ENCODE results near the gene STAC3. TPM values are rescaled to one million over a fixed set of nuclear protein-coding genes. Genes with fewer than 3 reads are reported as not detected.
"Not testable (repeated sequence)": the region's sequence is repeated elsewhere in the genome, so short reads cannot be mapped to it uniquely, and the experiment has no call there.

Gene STAC3
- total and polyA plus RNA-seq, 9 of the 15 experiments (the other 6 are each of a cell fraction or from before 2014, with no cell fraction given), result 0.45 to 6.4 (median 3.3) TPM

DNA sequence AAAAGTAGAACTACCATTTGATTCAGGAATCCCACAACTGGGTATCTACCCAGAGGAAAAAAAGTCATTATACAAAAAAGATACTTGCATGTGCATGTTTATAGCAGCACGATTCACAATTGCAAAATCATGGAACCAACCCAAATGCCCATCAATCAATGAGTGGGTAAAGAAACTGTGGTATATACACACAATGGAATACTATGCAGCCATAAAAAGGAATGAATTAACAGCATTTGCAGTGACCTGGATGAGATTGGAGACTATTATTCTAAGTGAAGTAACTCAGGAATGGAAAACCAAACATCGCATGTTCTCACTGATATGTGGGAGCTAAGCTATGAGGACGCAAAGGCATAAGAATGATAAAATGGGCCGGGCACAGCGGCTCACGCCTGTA is 25.2 kb upstream of the STAC3 start:
- H3K9me3 ChIP-seq (replicated peaks; ENCODE audit: control insufficient read depth, insufficient read depth, low read depth, low read length); FAIRE-seq; H3K27ac ChIP-seq (ENCODE audit: extremely low read depth, low read depth, low read length); ATAC-seq; H2AFZ ChIP-seq (ENCODE audit: low read depth, low read length); in situ Hi-C loops (cut with MboI); H4K20me1 ChIP-seq (replicated peaks; ENCODE audit: control insufficient read depth, insufficient read depth, low read length); DNase-seq (ENCODE audit: extremely low read depth in 1 of 4, low spot score in 3 of 4); H3K9ac ChIP-seq (ENCODE audit: insufficient read depth in 1 of 2, low read depth in 2 of 2, low read length in 2 of 2); H3K4me3 ChIP-seq; H3K27me3 ChIP-seq (ENCODE audit: control insufficient read depth in 2 of 2, insufficient read depth in 2 of 2, low read length in 2 of 2); H3K79me2 ChIP-seq (ENCODE audit: control insufficient read depth, insufficient read depth, low read length); BruUV-seq (replicated peaks); CTCF ChIA-PET (ENCODE audit: low intra/inter-chr PET ratio); H3K9me1 ChIP-seq (ENCODE audit: control insufficient read depth, insufficient read depth, low read length); H3K4me2 ChIP-seq (ENCODE audit: insufficient read depth, low read length); intact Hi-C loops (cut with micrococcal nuclease): not testable (repeated sequence)
- H3K4me1 ChIP-seq (replicated peaks in 1 of 2; ENCODE audit: control insufficient read depth in 2 of 2, insufficient read depth in 2 of 2, low read length in 2 of 2), result peaks cover 5 to 29% of the 10 kb centered on the region in 2 experiments
- 83% methylated on average over 6 of the region's 6 CpGs for WGBS (ENCODE audit: insufficient coverage, low coverage, missing lambda C conversion rate)
- POLR2A ChIA-PET, result interaction anchor here (1.0 kb wide), 1 partner anchor 66 kb away, joined by 3 read pairs; no protein-coding TSS in a partner anchor
- TF ChIP-seq ZNF146 (CRISPR knock-in tag; IDR thresholded peaks at IDR 0.05; ENCODE audit: unreplicated experiment), result peak; percentile 59
- peaks cover 32% of the 10 kb centered on the region; the same call in 2 of the 3 replicates for H3K36me3 ChIP-seq (ENCODE audit: control insufficient read depth, insufficient read depth, low read length)

DNA sequence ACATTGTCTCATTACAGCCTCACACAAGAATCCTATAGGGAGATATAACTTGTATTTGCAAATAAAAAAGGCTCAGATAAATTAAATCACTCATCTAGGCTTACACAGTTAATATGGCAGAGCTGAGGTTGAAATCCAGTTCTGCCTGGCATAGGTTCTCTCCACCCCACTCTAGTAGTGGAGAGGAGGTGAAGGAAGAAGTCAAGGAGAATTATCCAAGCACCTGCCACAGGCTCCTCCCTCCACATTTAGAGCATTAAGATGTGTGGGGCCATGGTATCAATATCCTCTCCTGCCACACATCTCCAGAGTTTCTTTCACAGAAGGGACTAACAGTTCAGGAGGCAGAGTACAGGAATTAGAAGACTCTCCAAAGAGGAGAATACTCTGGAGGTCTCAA is 22.5 kb upstream of the STAC3 start:
- ATAC-seq (no peak), FAIRE-seq (no peak), DNase-seq (ENCODE audit: extremely low read depth in 1 of 4, low spot score in 3 of 4) (no peak)
- ChIA-PET POLR2A (interaction anchor here (0.6 to 1.2 kb wide), 2 partner anchors 9 to 285 kb away, joined by 3 to 4 read pairs; no protein-coding TSS in a partner anchor), CTCF (ENCODE audit: low intra/inter-chr PET ratio) (no interaction called here)
- in situ Hi-C loops (cut with MboI) (no loop called here), intact Hi-C loops (cut with micrococcal nuclease) (no loop called here)
- H3K9me3 ChIP-seq (replicated peaks; ENCODE audit: control insufficient read depth, insufficient read depth, low read depth, low read length), result no peaks in the 10 kb centered on the region
- H3K4me1 ChIP-seq (replicated peaks in 1 of 2; ENCODE audit: control insufficient read depth in 2 of 2, insufficient read depth in 2 of 2, low read length in 2 of 2), result peaks cover 5 to 11% of the 10 kb centered on the region in 2 experiments; a peak in 4 of 5 replicates
- no peaks in the 10 kb centered on the region for H4K20me1 ChIP-seq (replicated peaks; ENCODE audit: control insufficient read depth, insufficient read depth, low read length)
- H2AFZ ChIP-seq (ENCODE audit: low read depth, low read length), result no peak overlapping the region
- H3K9me1 ChIP-seq (ENCODE audit: control insufficient read depth, insufficient read depth, low read length), result no peaks in the 10 kb centered on the region
- no TSS peak for BruUV-seq (replicated peaks)
- peaks cover 35% of the 10 kb centered on the region; the same call in 2 of the 3 replicates for H3K36me3 ChIP-seq (ENCODE audit: control insufficient read depth, insufficient read depth, low read length)
- no peaks in the 10 kb centered on the region for H3K79me2 ChIP-seq (ENCODE audit: control insufficient read depth, insufficient read depth, low read length)
- H3K4me3 ChIP-seq, result no peak overlapping the region
- no peak overlapping the region for H3K4me2 ChIP-seq (ENCODE audit: insufficient read depth, low read length)
- no peak for TF ChIP-seq CCAR2 (IDR thresholded peaks at IDR 0.05; ENCODE audit: low read depth, low read length)
- TF ChIP-seq HNRNPH1 (optimal IDR thresholded peaks at IDR 0.05; ENCODE audit: low read depth, low read length), result no peak
- no peak for TF ChIP-seq CREB1 (IDR thresholded peaks at IDR 0.05)
- TF ChIP-seq CREB1 (CRISPR knock-in tag; IDR thresholded peaks at IDR 0.05), result no peak
- TF ChIP-seq, protein P1, sequence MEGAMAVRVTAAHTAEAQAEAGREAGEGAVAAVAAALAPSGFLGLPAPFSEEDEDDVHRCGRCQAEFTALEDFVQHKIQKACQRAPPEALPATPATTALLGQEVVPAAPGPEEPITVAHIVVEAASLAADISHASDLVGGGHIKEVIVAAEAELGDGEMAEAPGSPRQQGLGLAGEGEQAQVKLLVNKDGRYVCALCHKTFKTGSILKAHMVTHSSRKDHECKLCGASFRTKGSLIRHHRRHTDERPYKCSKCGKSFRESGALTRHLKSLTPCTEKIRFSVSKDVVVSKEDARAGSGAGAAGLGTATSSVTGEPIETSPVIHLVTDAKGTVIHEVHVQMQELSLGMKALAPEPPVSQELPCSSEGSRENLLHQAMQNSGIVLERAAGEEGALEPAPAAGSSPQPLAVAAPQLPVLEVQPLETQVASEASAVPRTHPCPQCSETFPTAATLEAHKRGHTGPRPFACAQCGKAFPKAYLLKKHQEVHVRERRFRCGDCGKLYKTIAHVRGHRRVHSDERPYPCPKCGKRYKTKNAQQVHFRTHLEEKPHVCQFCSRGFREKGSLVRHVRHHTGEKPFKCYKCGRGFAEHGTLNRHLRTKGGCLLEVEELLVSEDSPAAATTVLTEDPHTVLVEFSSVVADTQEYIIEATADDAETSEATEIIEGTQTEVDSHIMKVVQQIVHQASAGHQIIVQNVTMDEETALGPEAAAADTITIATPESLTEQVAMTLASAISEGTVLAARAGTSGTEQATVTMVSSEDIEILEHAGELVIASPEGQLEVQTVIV (CRISPR knock-in tag; IDR thresholded peaks at IDR 0.05; ENCODE audit: borderline replicate concordance), result no peak
- TF ChIP-seq KDM1A (IDR thresholded peaks at IDR 0.05), result no peak
- no peak for TF ChIP-seq RBM14 (IDR thresholded peaks at IDR 0.05; ENCODE audit: borderline replicate concordance, insufficient read depth, low read depth, low read length)
- TF ChIP-seq FOXJ2 (tag; IDR thresholded peaks at IDR 0.05), result no peak
- no peak overlapping the region for H3K27ac ChIP-seq (ENCODE audit: extremely low read depth, low read depth, low read length)
- no peak overlapping the region for H3K9ac ChIP-seq (ENCODE audit: insufficient read depth in 1 of 2, low read depth in 2 of 2, low read length in 2 of 2)
- no peaks in the 10 kb centered on the region for H3K27me3 ChIP-seq (ENCODE audit: control insufficient read depth in 2 of 2, insufficient read depth in 2 of 2, low read length in 2 of 2)
